ENCODE results near the gene ABI3BP. TPM values are rescaled to one million over a fixed set of nuclear protein-coding genes. Genes with fewer than 3 reads are reported as not detected.

Gene ABI3BP
- total RNA-seq, 6 donors from 2014 or later: 46.1 to 130 (median 101) TPM

GRCh38 chr3:100748967-100749366 lies 244.3 kb downstream of the ABI3BP start:
- 67 to 74% methylated on average over 2 of the region's 2 CpGs for WGBS, 2 donors

DNA sequence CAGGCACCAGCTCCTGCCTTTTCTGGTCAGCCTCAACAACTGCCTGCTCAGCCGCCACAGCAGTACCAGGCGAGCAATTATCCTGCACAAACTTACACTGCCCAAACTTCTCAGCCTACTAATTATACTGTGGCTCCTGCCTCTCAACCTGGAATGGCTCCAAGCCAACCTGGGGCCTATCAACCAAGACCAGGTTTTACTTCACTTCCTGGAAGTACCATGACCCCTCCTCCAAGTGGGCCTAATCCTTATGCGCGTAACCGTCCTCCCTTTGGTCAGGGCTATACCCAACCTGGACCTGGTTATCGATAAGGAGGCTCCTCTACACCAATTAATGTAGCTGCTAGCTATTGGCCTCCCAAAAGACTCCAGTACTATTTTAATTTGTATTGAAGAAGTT lies 245.0 kb downstream of the ABI3BP start:
- no peak for TF ChIP-seq POLR2A (IDR thresholded peaks at IDR 0.05)
- TF ChIP-seq, protein P1, sequence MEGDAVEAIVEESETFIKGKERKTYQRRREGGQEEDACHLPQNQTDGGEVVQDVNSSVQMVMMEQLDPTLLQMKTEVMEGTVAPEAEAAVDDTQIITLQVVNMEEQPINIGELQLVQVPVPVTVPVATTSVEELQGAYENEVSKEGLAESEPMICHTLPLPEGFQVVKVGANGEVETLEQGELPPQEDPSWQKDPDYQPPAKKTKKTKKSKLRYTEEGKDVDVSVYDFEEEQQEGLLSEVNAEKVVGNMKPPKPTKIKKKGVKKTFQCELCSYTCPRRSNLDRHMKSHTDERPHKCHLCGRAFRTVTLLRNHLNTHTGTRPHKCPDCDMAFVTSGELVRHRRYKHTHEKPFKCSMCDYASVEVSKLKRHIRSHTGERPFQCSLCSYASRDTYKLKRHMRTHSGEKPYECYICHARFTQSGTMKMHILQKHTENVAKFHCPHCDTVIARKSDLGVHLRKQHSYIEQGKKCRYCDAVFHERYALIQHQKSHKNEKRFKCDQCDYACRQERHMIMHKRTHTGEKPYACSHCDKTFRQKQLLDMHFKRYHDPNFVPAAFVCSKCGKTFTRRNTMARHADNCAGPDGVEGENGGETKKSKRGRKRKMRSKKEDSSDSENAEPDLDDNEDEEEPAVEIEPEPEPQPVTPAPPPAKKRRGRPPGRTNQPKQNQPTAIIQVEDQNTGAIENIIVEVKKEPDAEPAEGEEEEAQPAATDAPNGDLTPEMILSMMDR (IDR thresholded peaks at IDR 0.05): no peak
- TF ChIP-seq POLR2AphosphoS5 (IDR thresholded peaks at IDR 0.05): no peak
- no peak for TF ChIP-seq EP300 (IDR thresholded peaks at IDR 0.05)
- H3K9me3 ChIP-seq: no peaks in the 10 kb centered on the region
- H3K4me3 ChIP-seq: no peak overlapping the region
- H3K4me1 ChIP-seq: no peaks in the 10 kb centered on the region
- 96 to 97% methylated on average over 6 of the region's 6 CpGs for WGBS, 2 donors
- no peak for ATAC-seq (ENCODE audit: low FRiP score in 2 of 2)
- peaks cover 6 to 95% (median 31%) of the 10 kb centered on the region in 4 donors for H3K36me3 ChIP-seq
- H3K27ac ChIP-seq: no peak overlapping the region
- DNase-seq: no peak
- H3K27me3 ChIP-seq: no peaks in the 10 kb centered on the region

More at GRCh38 chr3:100748967-100749366, 244.3 kb downstream of the ABI3BP start:
- TF ChIP-seq POLR2A (IDR thresholded peaks at IDR 0.05): no peak
- no peak for TF ChIP-seq EP300 (IDR thresholded peaks at IDR 0.05)
- TF ChIP-seq, protein P1 (IDR thresholded peaks at IDR 0.05): no peak
- no peak for TF ChIP-seq POLR2AphosphoS5 (IDR thresholded peaks at IDR 0.05)
- Histone ChIP-seq H3K9me3 (no peaks in the 10 kb centered on the region), H3K27me3 (no peaks in the 10 kb centered on the region), H3K27ac (no peak overlapping the region), H3K4me3 (no peak overlapping the region), H3K4me1 (no peaks in the 10 kb centered on the region), H3K36me3 (peaks cover 6 to 97% (median 34%) of the 10 kb centered on the region in 4 donors)
- no peak for ATAC-seq (ENCODE audit: low FRiP score in 2 of 2)
- DNase-seq: no peak

DNA sequence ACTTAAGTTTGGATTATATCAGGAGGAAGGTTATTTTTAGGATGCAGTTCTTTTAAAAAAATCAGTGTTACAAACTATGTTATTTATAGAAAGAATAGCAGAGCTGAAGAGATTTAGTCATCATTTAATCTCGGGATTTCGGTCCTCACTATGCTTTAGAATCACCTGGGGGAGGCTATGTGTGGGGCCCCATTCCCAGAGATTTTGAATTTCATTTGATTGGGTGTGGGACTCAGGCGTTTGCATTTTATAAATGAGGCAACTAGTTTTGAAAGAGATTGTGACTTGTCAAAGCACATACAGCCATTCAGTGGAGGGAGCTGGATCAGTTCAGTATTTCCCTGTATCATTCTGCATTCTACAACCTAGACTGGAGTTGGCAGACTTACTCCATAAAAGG lies 247.1 kb downstream of the ABI3BP start:
- ATAC-seq (ENCODE audit: low FRiP score in 2 of 2) (no peak), DNase-seq (no peak)
- Histone ChIP-seq H3K4me3 (no peak overlapping the region), H3K27ac (no peak overlapping the region), H3K4me1 (no peaks in the 10 kb centered on the region), H3K9me3 (no peaks in the 10 kb centered on the region), H3K36me3 (peaks cover under 1 to 93% (median 31%) of the 10 kb centered on the region in 4 donors), H3K27me3 (no peaks in the 10 kb centered on the region)
- 84 to 93% methylated on average over 3 of the region's 3 CpGs for WGBS, 2 donors
- no peak for TF ChIP-seq EP300 (IDR thresholded peaks at IDR 0.05)
- TF ChIP-seq, protein P1 (IDR thresholded peaks at IDR 0.05): no peak
- TF ChIP-seq POLR2AphosphoS5 (IDR thresholded peaks at IDR 0.05): no peak
- TF ChIP-seq POLR2A (IDR thresholded peaks at IDR 0.05): no peak

DNA sequence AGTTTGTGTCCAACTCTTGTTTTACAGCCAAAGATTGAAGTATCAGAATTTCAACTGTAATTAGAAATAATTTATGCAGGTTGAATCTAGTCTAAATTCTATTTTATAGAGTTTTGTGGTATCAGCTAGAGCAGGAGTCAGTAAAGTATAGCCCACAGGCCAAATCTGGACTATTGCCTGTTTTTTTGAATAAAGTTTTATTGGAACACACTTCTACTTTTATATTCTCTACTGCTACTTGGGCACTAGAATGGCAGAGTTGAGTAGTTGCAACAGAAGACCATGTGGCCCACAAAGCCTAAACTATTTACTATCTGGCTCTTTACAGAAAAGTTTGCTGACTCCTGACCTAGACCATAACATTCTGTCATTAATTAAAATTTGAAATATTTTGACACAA lies 247.6 kb downstream of the ABI3BP start:
- peaks cover 0 to 93% (median 30%) of the 10 kb centered on the region in 4 donors for H3K36me3 ChIP-seq

GRCh38 chr3:100744671-100745070 lies 248.6 kb downstream of the ABI3BP start:
- TF ChIP-seq POLR2AphosphoS5 (IDR thresholded peaks at IDR 0.05): no peak
- TF ChIP-seq, protein P1 (IDR thresholded peaks at IDR 0.05): no peak
- TF ChIP-seq POLR2A (IDR thresholded peaks at IDR 0.05): no peak
- no peak for TF ChIP-seq EP300 (IDR thresholded peaks at IDR 0.05)
- WGBS, 2 donors: 98 to 100% methylated on average over 2 of the region's 2 CpGs
- DNase-seq (no peak), ATAC-seq (ENCODE audit: low FRiP score in 2 of 2) (no peak)
- Histone ChIP-seq H3K36me3 (peaks cover 3 to 93% (median 28%) of the 10 kb centered on the region in 4 donors), H3K4me1 (no peaks in the 10 kb centered on the region), H3K27me3 (no peaks in the 10 kb centered on the region), H3K27ac (no peak overlapping the region), H3K4me3 (no peak overlapping the region), H3K9me3 (no peaks in the 10 kb centered on the region)

More for the DNA sequence above, 247.6 kb downstream of the ABI3BP start:
- no peak for TF ChIP-seq EP300 (IDR thresholded peaks at IDR 0.05)
- no peak for TF ChIP-seq POLR2AphosphoS5 (IDR thresholded peaks at IDR 0.05)
- TF ChIP-seq POLR2A (IDR thresholded peaks at IDR 0.05): no peak
- TF ChIP-seq, protein P1 (IDR thresholded peaks at IDR 0.05): no peak
- DNase-seq (no peak), ATAC-seq (ENCODE audit: low FRiP score in 2 of 2) (no peak)
- Histone ChIP-seq H3K9me3 (no peaks in the 10 kb centered on the region), H3K27me3 (no peaks in the 10 kb centered on the region), H3K4me1 (no peaks in the 10 kb centered on the region), H3K4me3 (no peak overlapping the region), H3K27ac (no peak overlapping the region)

Data from upper lobe of left lung (tissue), 6 donors.